Stimulated activated CD4-positive, alpha-beta T cell treated with anti-CD3 and anti-CD28 coated beads, Interleukin-12 subunit alpha, Interleukin-12 subunit beta, amount 100 ng/mL, for 48 hours (primary cell): Measurements from ENCODE around the gene EPHB1.
"Not testable (repeated sequence)": the region's sequence is repeated elsewhere in the genome, so short reads cannot be mapped to it uniquely, and the experiment has no call there.

Experiments used
- DNase-seq, 3 donors: peaks; one replicate each; pipeline ENCODE4 v3.0.0-alpha.2; 2020; ENCODE audit warnings: low read depth in 2 of 3, low spot score in 1 of 3

The EPHB1 gene

GRCh38 chr3:135034891-135035440 is 239.9 kb downstream of the EPHB1 start:
- no peak for DNase-seq

- no peak for DNase-seq
These were observed 243.1 kb downstream of the EPHB1 start for GRCh38 chr3:135038186-135038585.

GRCh38 chr3:135039536-135039935 is 244.5 kb downstream of the EPHB1 start:
- not testable (repeated sequence) for DNase-seq

GRCh38 chr3:135040321-135041240 is 245.5 kb downstream of the EPHB1 start:
- no peak for DNase-seq

GRCh38 chr3:135041601-135042000 is 246.5 kb downstream of the EPHB1 start:
- no peak for DNase-seq

GRCh38 chr3:135047061-135047460 is 252.0 kb downstream of the EPHB1 start:
- no peak for DNase-seq

- DNase-seq: no peak
These were observed 255.5 kb downstream of the EPHB1 start for GRCh38 chr3:135050536-135050935.

GRCh38 chr3:135051409-135051973 is 256.4 kb downstream of the EPHB1 start:
- no peak for DNase-seq

GRCh38 chr3:135055449-135055848 is 260.4 kb downstream of the EPHB1 start:
- no peak for DNase-seq

GRCh38 chr3:135056084-135056730 is 261.1 kb downstream of the EPHB1 start:
- DNase-seq: no peak

- no peak for DNase-seq
These were observed 261.8 kb downstream of the EPHB1 start for GRCh38 chr3:135056733-135057310.

- DNase-seq: no peak
These were observed 262.9 kb downstream of the EPHB1 start for GRCh38 chr3:135057996-135058395.

GRCh38 chr3:135059580-135059979 is 264.5 kb downstream of the EPHB1 start:
- DNase-seq: no peak

- DNase-seq: not testable (repeated sequence)
These were observed 272.0 kb downstream of the EPHB1 start for GRCh38 chr3:135066844-135067727.

- no peak for DNase-seq
These were observed 273.0 kb downstream of the EPHB1 start for GRCh38 chr3:135068011-135068410.

GRCh38 chr3:135069406-135069805 is 274.3 kb downstream of the EPHB1 start:
- DNase-seq: no peak

- DNase-seq: no peak
These were observed 276.4 kb downstream of the EPHB1 start for GRCh38 chr3:135071483-135071882.

- DNase-seq: no peak
These were observed 277.4 kb downstream of the EPHB1 start for GRCh38 chr3:135072431-135072830.

GRCh38 chr3:135075157-135075556 is 280.1 kb downstream of the EPHB1 start:
- no peak for DNase-seq

- DNase-seq: no peak
These were observed 281.3 kb downstream of the EPHB1 start for GRCh38 chr3:135076341-135076740.
